ENCODE measurements around the gene SEPTIN3.

The SEPTIN3 gene

DNA sequence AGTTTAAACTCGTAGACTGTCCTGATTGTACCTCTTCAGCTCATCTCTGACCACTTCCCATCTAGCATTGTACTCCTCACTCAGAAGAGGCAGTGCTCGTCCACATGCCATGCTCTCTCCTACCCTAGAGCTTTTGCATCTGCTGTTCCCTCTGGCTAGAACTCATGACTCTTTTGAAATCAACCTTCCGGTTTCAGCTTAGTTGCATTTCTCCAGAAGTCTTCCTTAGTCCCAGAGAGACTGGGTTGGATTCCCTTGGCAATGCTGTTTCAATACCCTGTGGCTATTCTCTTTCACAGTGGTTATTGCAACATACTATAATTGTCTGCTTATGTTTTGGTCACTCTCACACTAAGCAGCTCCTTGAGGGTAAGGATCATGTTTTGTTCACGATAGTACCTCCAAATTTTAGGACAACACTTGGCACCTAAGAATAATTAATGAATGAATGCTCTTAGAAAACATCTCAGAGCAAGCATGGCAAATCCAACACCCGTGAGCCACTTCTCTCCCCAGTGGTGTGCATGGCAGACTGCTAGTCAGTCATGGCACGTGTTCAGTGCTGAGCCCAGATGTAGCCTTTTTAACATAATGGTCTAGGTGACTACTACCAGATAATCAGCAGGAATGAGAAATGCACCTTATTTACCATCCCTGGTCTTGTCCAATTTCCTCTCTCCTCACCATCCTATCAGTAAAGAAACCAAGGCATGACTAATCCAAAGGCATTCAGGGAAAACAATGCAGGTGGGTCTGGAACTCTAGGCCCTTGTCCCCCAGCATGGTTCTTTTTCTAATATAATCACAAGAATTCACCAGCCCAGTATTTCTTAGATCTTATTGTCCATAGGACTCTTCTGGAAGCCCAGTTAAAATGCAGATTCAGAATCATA is 14.5 kb downstream of the SEPTIN3 start:
- ChIA-PET POLR2A (interaction anchor here (0.8 kb wide), 1 partner anchor 95 kb away, joined by 3 read pairs; the partner anchor contains the start of gene SMDT1), CTCF (no interaction called here)
- no peak for DNase-seq (ENCODE audit: extremely low spot score)
- no peak for TF ChIP-seq FOXK2 (IDR thresholded peaks at IDR 0.05)
- no peak for TF ChIP-seq CTBP1 (IDR thresholded peaks at IDR 0.05; ENCODE audit: borderline replicate concordance)
- no peak for TF ChIP-seq PKNOX1 (IDR thresholded peaks at IDR 0.05)
- TF ChIP-seq ARNT (IDR thresholded peaks at IDR 0.05), result no peak
- no peak for TF ChIP-seq LEF1 (IDR thresholded peaks at IDR 0.05; ENCODE audit: borderline replicate concordance)
- TF ChIP-seq TARDBP (IDR thresholded peaks at IDR 0.05), result no peak
- TF ChIP-seq SUZ12 (IDR thresholded peaks at IDR 0.05), result no peak
- TF ChIP-seq BHLHE40 (IDR thresholded peaks at IDR 0.05; ENCODE audit: borderline replicate concordance), result no peak
- TF ChIP-seq L3MBTL2 (conservative IDR thresholded peaks at IDR 0.05), result no peak
- TF ChIP-seq ELF4 (IDR thresholded peaks at IDR 0.05), result no peak
- TF ChIP-seq SP1 (IDR thresholded peaks at IDR 0.05), result no peak
- TF ChIP-seq NFRKB (IDR thresholded peaks at IDR 0.05), result no peak
- no peak for TF ChIP-seq ZNF384 (IDR thresholded peaks at IDR 0.05)
- no peak for TF ChIP-seq FOXA1 (IDR thresholded peaks at IDR 0.05)
- TF ChIP-seq HDGF (IDR thresholded peaks at IDR 0.05; ENCODE audit: borderline replicate concordance), result no peak
- TF ChIP-seq FOXM1 (IDR thresholded peaks at IDR 0.05; ENCODE audit: borderline replicate concordance), result no peak

DNA sequence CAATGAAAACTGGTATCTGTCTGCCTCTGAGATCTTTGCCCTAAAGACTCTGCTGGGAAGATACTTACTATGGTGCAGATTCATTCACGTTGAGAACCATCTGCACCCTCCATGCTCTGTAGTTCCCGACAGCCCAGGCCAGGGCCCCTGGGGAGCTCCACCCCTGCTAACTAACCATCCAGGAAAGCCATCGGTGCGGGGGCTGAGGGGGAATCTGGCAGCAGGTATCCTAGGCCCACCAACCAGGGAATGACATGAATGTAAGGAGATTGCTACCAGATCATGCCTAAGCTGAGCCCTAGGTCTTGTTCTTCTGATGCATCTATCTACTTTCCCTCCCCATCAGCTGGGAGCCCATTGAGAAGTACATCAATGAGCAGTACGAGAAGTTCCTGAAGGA is 18.0 kb downstream of the SEPTIN3 start:
- no peak for DNase-seq (ENCODE audit: extremely low spot score)
- POLR2A ChIA-PET, result no interaction called here
- CTCF ChIA-PET, result no interaction called here
- TF ChIP-seq FOXK2 (IDR thresholded peaks at IDR 0.05) (no peak), LEF1 (IDR thresholded peaks at IDR 0.05; ENCODE audit: borderline replicate concordance) (no peak), FOXA1 (IDR thresholded peaks at IDR 0.05) (no peak), ARNT (IDR thresholded peaks at IDR 0.05) (no peak), HDGF (IDR thresholded peaks at IDR 0.05; ENCODE audit: borderline replicate concordance) (no peak), BHLHE40 (IDR thresholded peaks at IDR 0.05; ENCODE audit: borderline replicate concordance) (no peak), PKNOX1 (IDR thresholded peaks at IDR 0.05) (no peak), FOXM1 (IDR thresholded peaks at IDR 0.05; ENCODE audit: borderline replicate concordance) (no peak), NFRKB (IDR thresholded peaks at IDR 0.05) (no peak), ZNF384 (IDR thresholded peaks at IDR 0.05) (no peak), ELF4 (IDR thresholded peaks at IDR 0.05) (no peak), SUZ12 (IDR thresholded peaks at IDR 0.05) (no peak), L3MBTL2 (conservative IDR thresholded peaks at IDR 0.05) (no peak), TARDBP (IDR thresholded peaks at IDR 0.05) (no peak), CTBP1 (IDR thresholded peaks at IDR 0.05; ENCODE audit: borderline replicate concordance) (no peak), SP1 (IDR thresholded peaks at IDR 0.05) (no peak)

GRCh38 chr22:41989246-41989645 is 20.0 kb downstream of the SEPTIN3 start:
- DNase-seq (ENCODE audit: extremely low spot score), result no peak
- ChIA-PET CTCF (no interaction called here), POLR2A (no interaction called here)
- TF ChIP-seq PKNOX1 (IDR thresholded peaks at IDR 0.05) (no peak), LEF1 (IDR thresholded peaks at IDR 0.05; ENCODE audit: borderline replicate concordance) (no peak), NFRKB (IDR thresholded peaks at IDR 0.05) (no peak), ELF4 (IDR thresholded peaks at IDR 0.05) (no peak), FOXM1 (IDR thresholded peaks at IDR 0.05; ENCODE audit: borderline replicate concordance) (no peak), BHLHE40 (IDR thresholded peaks at IDR 0.05; ENCODE audit: borderline replicate concordance) (no peak), ARNT (IDR thresholded peaks at IDR 0.05) (no peak), FOXA1 (IDR thresholded peaks at IDR 0.05) (no peak), L3MBTL2 (conservative IDR thresholded peaks at IDR 0.05) (no peak), SP1 (IDR thresholded peaks at IDR 0.05) (no peak), SUZ12 (IDR thresholded peaks at IDR 0.05) (no peak), FOXK2 (IDR thresholded peaks at IDR 0.05) (no peak), TARDBP (IDR thresholded peaks at IDR 0.05) (no peak), ZNF384 (IDR thresholded peaks at IDR 0.05) (no peak), HDGF (IDR thresholded peaks at IDR 0.05; ENCODE audit: borderline replicate concordance) (no peak), CTBP1 (IDR thresholded peaks at IDR 0.05; ENCODE audit: borderline replicate concordance) (no peak)

- DNase-seq (ENCODE audit: extremely low spot score), result no peak
- TF ChIP-seq FOXM1 (IDR thresholded peaks at IDR 0.05; ENCODE audit: borderline replicate concordance) (no peak), HDGF (IDR thresholded peaks at IDR 0.05; ENCODE audit: borderline replicate concordance) (no peak), CTBP1 (IDR thresholded peaks at IDR 0.05; ENCODE audit: borderline replicate concordance) (no peak), ZNF384 (IDR thresholded peaks at IDR 0.05) (no peak), FOXA1 (IDR thresholded peaks at IDR 0.05) (no peak), ARNT (IDR thresholded peaks at IDR 0.05) (no peak), ELF4 (IDR thresholded peaks at IDR 0.05) (no peak), TARDBP (IDR thresholded peaks at IDR 0.05) (no peak), SP1 (IDR thresholded peaks at IDR 0.05) (no peak), L3MBTL2 (conservative IDR thresholded peaks at IDR 0.05) (no peak), BHLHE40 (IDR thresholded peaks at IDR 0.05; ENCODE audit: borderline replicate concordance) (no peak), PKNOX1 (IDR thresholded peaks at IDR 0.05) (no peak), LEF1 (IDR thresholded peaks at IDR 0.05; ENCODE audit: borderline replicate concordance) (no peak)
- ChIA-PET POLR2A (no interaction called here), CTCF (interaction anchor here (0.6 kb wide), 1 partner anchor 26 kb away, joined by 3 read pairs; no protein-coding TSS in a partner anchor)
Observed at GRCh38 chr22:41991111-41991510, 21.9 kb downstream of the SEPTIN3 start.

DNA sequence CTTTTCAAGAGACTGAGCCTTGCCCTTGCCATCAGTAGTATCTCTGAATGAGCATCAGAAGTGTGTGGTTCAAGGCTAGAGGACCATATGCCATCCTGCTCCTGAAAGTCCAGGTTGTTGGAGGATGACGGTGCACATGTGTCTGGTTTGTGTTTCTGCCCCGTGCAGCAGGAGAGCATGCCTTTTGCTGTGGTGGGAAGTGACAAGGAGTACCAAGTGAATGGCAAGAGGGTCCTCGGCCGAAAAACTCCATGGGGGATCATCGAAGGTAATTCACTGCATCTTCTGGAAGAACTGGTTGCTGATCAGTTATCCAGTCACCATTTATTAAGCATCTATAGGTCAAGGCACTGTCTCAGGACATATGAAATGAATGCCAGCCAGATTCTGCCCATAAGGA is 23.3 kb downstream of the SEPTIN3 start:
- TF ChIP-seq FOXK2 (IDR thresholded peaks at IDR 0.05), result no peak

More for the DNA sequence above, 23.3 kb downstream of the SEPTIN3 start:
- CTCF ChIA-PET, result no interaction called here
- POLR2A ChIA-PET, result no interaction called here
- DNase-seq (ENCODE audit: extremely low spot score), result no peak
